ENCODE measurements around the gene MAD1L1.

DNA sequence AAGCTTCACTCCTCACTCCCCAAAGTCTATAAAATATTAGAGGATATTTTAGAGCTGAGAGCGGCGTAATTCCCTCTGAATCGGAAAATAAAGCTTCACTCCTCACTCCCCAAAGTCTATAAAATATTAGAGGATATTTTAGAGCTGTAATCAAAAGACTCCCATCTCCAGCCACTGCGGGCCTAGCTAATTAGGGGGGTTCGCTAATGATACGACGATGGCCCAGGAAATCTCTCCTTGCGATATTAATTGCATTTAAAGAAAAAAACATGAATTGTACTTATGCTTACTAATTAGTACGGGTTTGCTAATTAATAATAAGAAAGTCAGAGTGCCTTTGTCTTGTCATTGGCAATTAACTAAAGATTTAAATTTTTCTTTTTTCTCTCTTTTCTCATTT, 235.9 kb downstream of the MAD1L1 start:
- TF ChIP-seq, protein P1, sequence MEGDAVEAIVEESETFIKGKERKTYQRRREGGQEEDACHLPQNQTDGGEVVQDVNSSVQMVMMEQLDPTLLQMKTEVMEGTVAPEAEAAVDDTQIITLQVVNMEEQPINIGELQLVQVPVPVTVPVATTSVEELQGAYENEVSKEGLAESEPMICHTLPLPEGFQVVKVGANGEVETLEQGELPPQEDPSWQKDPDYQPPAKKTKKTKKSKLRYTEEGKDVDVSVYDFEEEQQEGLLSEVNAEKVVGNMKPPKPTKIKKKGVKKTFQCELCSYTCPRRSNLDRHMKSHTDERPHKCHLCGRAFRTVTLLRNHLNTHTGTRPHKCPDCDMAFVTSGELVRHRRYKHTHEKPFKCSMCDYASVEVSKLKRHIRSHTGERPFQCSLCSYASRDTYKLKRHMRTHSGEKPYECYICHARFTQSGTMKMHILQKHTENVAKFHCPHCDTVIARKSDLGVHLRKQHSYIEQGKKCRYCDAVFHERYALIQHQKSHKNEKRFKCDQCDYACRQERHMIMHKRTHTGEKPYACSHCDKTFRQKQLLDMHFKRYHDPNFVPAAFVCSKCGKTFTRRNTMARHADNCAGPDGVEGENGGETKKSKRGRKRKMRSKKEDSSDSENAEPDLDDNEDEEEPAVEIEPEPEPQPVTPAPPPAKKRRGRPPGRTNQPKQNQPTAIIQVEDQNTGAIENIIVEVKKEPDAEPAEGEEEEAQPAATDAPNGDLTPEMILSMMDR (IDR thresholded peaks at IDR 0.05; ENCODE audit: insufficient read depth, low read depth, low read length), result no peak
- no peak for TF ChIP-seq EZH2 (IDR thresholded peaks at IDR 0.05; ENCODE audit: insufficient read depth, low read length)
